K562 (cell line): ENCODE results near the gene CRCP. TPM values are rescaled to one million over a fixed set of nuclear protein-coding genes. Genes with fewer than 3 reads are reported as not detected.

ENCODE experiments used
- ATAC-seq: fragments of 200-7000 bp; cut with Tn5 transposase; 3 replicates; pipeline ENCODE4 v1.9.1; 2020; ENCODE audit warnings: moderate library complexity
- BruUV-seq: library from RNA; stranded (reverse); fragments of 400-500 nt; replicated peaks from 2 replicates; lab custom pipeline; 2021; lab: Mats Ljungman, UMichigan
- CTCF ChIA-PET: fragments of 300-600 bp; formaldehyde crosslinking; extraction: SDS; loops from one replicate; lab custom pipeline; 2021; ENCODE audit warnings: low intra/inter-chr PET ratio; lab: Yijun Ruan, JAX
- POLR2A ChIA-PET: fragments of 300-600, 350-650 bp; sonication (Branson Sonifier 250); formaldehyde crosslinking; extraction: SDS; loops from one replicate; lab custom pipeline; 2021; ENCODE audit warnings: antibody characterized with exemption, inconsistent platforms; lab: Yijun Ruan, JAX
- DNase-seq, 4 experiments: peaks; one replicate each; pipeline versions ENCODE4 v3.0.0 to v3.0.0-alpha.2; 2011 to 2018; ENCODE audit warnings: low spot score in 3 of 4, mixed read lengths in 3 of 4; ENCODE audit errors: extremely low read depth in 1 of 4
- FAIRE-seq: peaks from 2 replicates; lab custom pipeline; 2011; peaks lifted over from hg19 to GRCh38; lab: Jason Lieb, UNC
- H2AFZ ChIP-seq: 2 replicates; pipeline ENCODE4 v1.6.0; 2011; ENCODE audit warnings: low read depth, low read length, control low read depth, inconsistent platforms
- H3K27ac ChIP-seq: fragments of 200-600 bp; 3 replicates; pipeline ENCODE4 v1.8.0; 2011; ENCODE audit warnings: low read depth, mild to moderate bottlenecking, control low read depth, inconsistent platforms, low read length, moderate library complexity, mixed read lengths; ENCODE audit errors: extremely low read depth
- H3K27me3 ChIP-seq, 2 experiments: fragments of 300-600 bp in 1 of 2; 2 replicates in 1 of 2; 3 replicates in 1 of 2; pipeline versions ENCODE4 v1.6.0 to v1.8.0; 2011; ENCODE audit warnings: inconsistent platforms in 2 of 2, low read length in 2 of 2, mild to moderate bottlenecking in 1 of 2, mixed read lengths in 1 of 2, moderate library complexity in 1 of 2; ENCODE audit not compliant: control insufficient read depth in 2 of 2, insufficient read depth in 2 of 2
- H3K36me3 ChIP-seq: fragments of 300-600 bp; 3 replicates; pipeline ENCODE4 v1.8.0; 2011; ENCODE audit warnings: mild to moderate bottlenecking, low read length, inconsistent platforms; ENCODE audit not compliant: control insufficient read depth, insufficient read depth
- H3K4me1 ChIP-seq, 2 experiments: fragments of 200-600 bp in 1 of 2; replicated peaks in 1 of 2; 2 replicates in 1 of 2; 3 replicates in 1 of 2; pipeline versions ENCODE4 v1.5.1 to v1.8.0; 2011; ENCODE audit warnings: inconsistent platforms in 2 of 2, low read length in 2 of 2, mild to moderate bottlenecking in 1 of 2, mixed read lengths in 1 of 2, moderate library complexity in 1 of 2; ENCODE audit not compliant: control insufficient read depth in 2 of 2, insufficient read depth in 2 of 2
- H3K4me2 ChIP-seq: 2 replicates; pipeline ENCODE4 v1.6.1; 2011; ENCODE audit warnings: low read length, control low read depth, inconsistent platforms, mixed read lengths; ENCODE audit not compliant: insufficient read depth
- H3K4me3 ChIP-seq: fragments of 200-600 bp; sonication (generic), shearing (Covaris generic); 2 replicates; pipeline ENCODE4 v1.5.1; 2016; ENCODE audit warnings: control low read depth, inconsistent platforms
- H3K79me2 ChIP-seq: fragments of 200-600 bp; 3 replicates; pipeline ENCODE4 v1.8.0; 2011; ENCODE audit warnings: low read length, inconsistent platforms; ENCODE audit not compliant: control insufficient read depth, insufficient read depth
- H3K9ac ChIP-seq, 2 experiments: 2 replicates each; pipeline versions ENCODE4 v1.6.0 to v1.6.1; 2011; ENCODE audit warnings: low read depth in 2 of 2, low read length in 2 of 2, control low read depth in 1 of 2, inconsistent platforms in 1 of 2, mild to moderate bottlenecking in 1 of 2, mixed read lengths in 1 of 2; ENCODE audit not compliant: insufficient read depth in 1 of 2
- H3K9me1 ChIP-seq: one replicate; pipeline ENCODE4 v1.6.0; 2011; ENCODE audit warnings: inconsistent platforms, mild to moderate bottlenecking, low read length, moderate library complexity; ENCODE audit not compliant: control insufficient read depth, insufficient read depth
- H3K9me3 ChIP-seq: replicated peaks from 2 replicates; pipeline ENCODE4 v1.5.1; 2011; ENCODE audit warnings: low read depth, low read length, inconsistent platforms; ENCODE audit not compliant: control insufficient read depth, insufficient read depth
- H4K20me1 ChIP-seq: replicated peaks from 2 replicates; pipeline ENCODE4 v1.6.1; 2011; ENCODE audit warnings: low read length, inconsistent platforms, mixed read lengths; ENCODE audit not compliant: control insufficient read depth, insufficient read depth
- BDP1 ChIP-seq: IDR thresholded peaks from 3 replicates; pipeline ENCODE4 v1.6.1; 2011; ENCODE audit not compliant: insufficient read length, insufficient read depth
- CBFA2T3 ChIP-seq: fragments of 450-650 bp; IDR thresholded peaks from 2 replicates; pipeline ENCODE4 v1.6.1; 2017
- JUN ChIP-seq, 2 experiments: sonication (generic) in 1 of 2; formaldehyde crosslinking in 1 of 2; IDR thresholded peaks; 2 replicates each; pipeline versions ENCODE4 v1.6.1 to v1.8.0; 2012 to 2022; ENCODE audit warnings: borderline replicate concordance in 2 of 2, mild to moderate bottlenecking in 2 of 2, improper control_type of control experiment in 1 of 2, low read depth in 1 of 2, low read length in 1 of 2, missing genetic modification reagents in 1 of 2
- STAG1 ChIP-seq: sonication (generic); formaldehyde crosslinking; IDR thresholded peaks from 2 replicates; pipeline ENCODE4 v1.5.0; 2020; ENCODE audit warnings: missing genetic modification reagents, borderline replicate concordance
- ZNF12 ChIP-seq: sonication (generic); formaldehyde crosslinking; IDR thresholded peaks from 2 replicates; pipeline ENCODE4 v1.4.0; 2020; ENCODE audit warnings: mild to moderate bottlenecking, missing genetic modification reagents
- ZNF766 ChIP-seq: fragments of 200-800 bp; sonication (Bioruptor generic); conservative IDR thresholded peaks from 2 replicates; pipeline ENCODE4 v1.6.1; 2016; ENCODE audit warnings: missing genetic modification characterization, missing compliant biosample characterization
- WGBS: fragments of 100-300 bp; shearing (Covaris generic); methylation state at CpG from one replicate; pipeline ENCODE4 v1.1.6; 2016; ENCODE audit warnings: low coverage, mixed read lengths; ENCODE audit not compliant: insufficient coverage; ENCODE audit errors: missing lambda C conversion rate; 5-methylcytosine and 5-hydroxymethylcytosine counted together
- in situ Hi-C: fragments of 300-500 bp; cut with MboI; formaldehyde crosslinking; loops from 4 replicates; pipeline ENCODE4 v1.15.0; 2018; ENCODE audit warnings: inconsistent platforms, mixed read lengths
- intact Hi-C: fragments of 100-400 bp; cut with micrococcal nuclease; formaldehyde crosslinking; loops from 2 replicates; pipeline ENCODE4 v1.14.2; 2022
- polyA plus RNA-seq, 8 experiments: library from polyadenylated mRNA; depleted of rRNA in 4 of 8; stranded (reverse) in 5 of 8; unstranded in 3 of 8; fragments of >200 nt; fragmentation: Nextera tagmentation in 2 of 8; fragmentation: Illumina TruSeq in 1 of 8; extraction: Ambion mirVana in 2 of 8; extraction: Trizol in 1 of 8; gene quantifications; 2 replicates each; pipeline versions ENCODE4 v1.2.1 to v1.2.3, GENCODE V29; 2011 to 2014; ENCODE audit warnings: inconsistent platforms in 1 of 8, missing spikeins in 1 of 8
- total RNA-seq, 7 experiments: library from RNA; depleted of rRNA in 6 of 7; stranded (reverse); fragments of >200 nt in 6 of 7; fragmentation: Illumina TruSeq in 2 of 7; extraction: Trizol in 2 of 7; gene quantifications; 2 replicates each; pipeline versions ENCODE4 v1.2.1 to v1.2.3, GENCODE V29; 2011 to 2021; ENCODE audit warnings: low replicate concordance in 1 of 7
- TF ChIP-seq, protein P1 (sequence below), 2 experiments: fragments of 450-650 bp in 1 of 2; sonication (generic) in 1 of 2; formaldehyde crosslinking in 1 of 2; IDR thresholded peaks in 1 of 2; conservative IDR thresholded peaks in 1 of 2; 2 replicates each; pipeline versions ENCODE4 v1.6.1 to v1.8.1; 2016 to 2023; ENCODE audit warnings: mild to moderate bottlenecking in 2 of 2, moderate library complexity in 2 of 2, inconsistent platforms in 1 of 2, missing genetic modification reagents in 1 of 2

Gene CRCP
- total and polyA plus RNA-seq, 9 of the 15 experiments (the other 6 are each of a cell fraction or from before 2014, with no cell fraction given): 22.1 to 58.3 (median 43.4) TPM

GRCh38 chr7:66182920-66183319 is 68.3 kb downstream of the CRCP start (continued):
- no peak for TF ChIP-seq STAG1 (CRISPR knock-in tag)

GRCh38 chr7:66183700-66184099 is 69.1 kb downstream of the CRCP start:
- H3K36me3 ChIP-seq: no peaks in the 10 kb centered on the region
- H3K27ac ChIP-seq: no peak overlapping the region
- CTCF ChIA-PET: no interaction called here
- H3K9ac ChIP-seq: no peak overlapping the region
- H3K9me1 ChIP-seq: no peaks in the 10 kb centered on the region
- H3K79me2 ChIP-seq: no peaks in the 10 kb centered on the region
- FAIRE-seq (no peak), ATAC-seq (no peak), DNase-seq (no peak)
- 4% methylated on average over 2 of the region's 2 CpGs for WGBS
- POLR2A ChIA-PET: no interaction called here
- no peaks in the 10 kb centered on the region for H4K20me1 ChIP-seq
- H3K4me2 ChIP-seq: no peak overlapping the region
- in situ Hi-C loops: no loop called here
- intact Hi-C loops: no loop called here
- peaks cover 2 to 24% of the 10 kb centered on the region in 2 experiments; a peak in 3 of 5 replicates for H3K27me3 ChIP-seq
- H3K9me3 ChIP-seq: peaks cover 3% of the 10 kb centered on the region; the same call in 1 of the 2 replicates
- TF ChIP-seq ZNF12 (CRISPR knock-in tag) (no peak), BDP1 (no peak), CBFA2T3 (peak; percentile 43; the same call in 1 of the 2 replicates), ZNF766 (CRISPR knock-in tag) (0 out of 2 replicates have a peak, but pooled peaks have one; percentile 42), JUN (IDR thresholded peaks at IDR 0.05; ENCODE audit: borderline replicate concordance, low read depth, low read length) (0 out of 2 replicates have a peak, but pooled peaks have one; percentile 26), JUN (CRISPR knock-in tag; IDR thresholded peaks at IDR 0.05; ENCODE audit: borderline replicate concordance) (no peak)
- TF ChIP-seq, protein P1, sequence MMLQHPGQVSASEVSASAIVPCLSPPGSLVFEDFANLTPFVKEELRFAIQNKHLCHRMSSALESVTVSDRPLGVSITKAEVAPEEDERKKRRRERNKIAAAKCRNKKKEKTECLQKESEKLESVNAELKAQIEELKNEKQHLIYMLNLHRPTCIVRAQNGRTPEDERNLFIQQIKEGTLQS (IDR thresholded peaks at IDR 0.05): peak; percentile 54; the same call in 1 of the 2 replicates
- TF ChIP-seq, protein P1 (CRISPR knock-in tag; conservative IDR thresholded peaks at IDR 0.05): no peak
- BruUV-seq: no TSS peak
- H3K4me1 ChIP-seq: no peaks in the 10 kb centered on the region
- H2AFZ ChIP-seq: no peak overlapping the region
- no peak overlapping the region for H3K4me3 ChIP-seq
